ENCODE results near the gene CTDSP2.

DNA sequence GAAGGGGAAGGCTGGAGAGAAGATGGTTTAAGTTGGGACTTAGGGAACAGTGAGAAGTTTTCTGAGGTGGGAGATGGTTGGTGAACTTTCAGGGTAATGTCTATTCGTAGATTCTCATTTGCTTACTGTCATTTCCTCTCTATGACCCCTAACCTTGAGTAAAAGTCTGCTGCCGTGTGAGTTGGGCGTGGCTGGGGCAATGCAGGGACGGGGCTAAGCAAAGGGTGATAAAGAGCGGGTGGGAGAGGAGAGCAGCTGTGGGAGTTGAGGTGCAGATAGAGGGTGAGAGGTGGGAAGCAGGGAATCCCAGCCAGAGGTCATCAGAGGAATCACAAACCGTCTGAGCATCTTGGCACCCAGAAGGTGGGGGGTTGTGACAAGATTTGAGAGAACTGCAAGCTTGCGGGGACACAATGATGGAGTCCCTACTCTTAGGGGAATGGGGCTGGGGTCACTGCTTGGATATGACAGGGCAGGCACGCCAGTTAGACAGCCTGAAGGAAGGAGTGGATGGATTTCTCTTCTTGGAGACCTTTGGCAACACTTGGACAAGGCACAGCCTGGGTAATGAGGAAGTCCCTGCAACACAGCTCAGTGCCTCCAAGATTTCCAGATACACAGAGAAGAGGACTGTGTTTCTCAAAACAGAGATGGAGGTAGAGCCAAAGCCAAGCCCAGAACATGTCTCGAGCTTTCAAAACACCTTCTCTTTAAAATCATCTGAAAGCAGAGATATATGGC, 45.9 kb upstream of the CTDSP2 start:
- TF ChIP-seq, protein P1, sequence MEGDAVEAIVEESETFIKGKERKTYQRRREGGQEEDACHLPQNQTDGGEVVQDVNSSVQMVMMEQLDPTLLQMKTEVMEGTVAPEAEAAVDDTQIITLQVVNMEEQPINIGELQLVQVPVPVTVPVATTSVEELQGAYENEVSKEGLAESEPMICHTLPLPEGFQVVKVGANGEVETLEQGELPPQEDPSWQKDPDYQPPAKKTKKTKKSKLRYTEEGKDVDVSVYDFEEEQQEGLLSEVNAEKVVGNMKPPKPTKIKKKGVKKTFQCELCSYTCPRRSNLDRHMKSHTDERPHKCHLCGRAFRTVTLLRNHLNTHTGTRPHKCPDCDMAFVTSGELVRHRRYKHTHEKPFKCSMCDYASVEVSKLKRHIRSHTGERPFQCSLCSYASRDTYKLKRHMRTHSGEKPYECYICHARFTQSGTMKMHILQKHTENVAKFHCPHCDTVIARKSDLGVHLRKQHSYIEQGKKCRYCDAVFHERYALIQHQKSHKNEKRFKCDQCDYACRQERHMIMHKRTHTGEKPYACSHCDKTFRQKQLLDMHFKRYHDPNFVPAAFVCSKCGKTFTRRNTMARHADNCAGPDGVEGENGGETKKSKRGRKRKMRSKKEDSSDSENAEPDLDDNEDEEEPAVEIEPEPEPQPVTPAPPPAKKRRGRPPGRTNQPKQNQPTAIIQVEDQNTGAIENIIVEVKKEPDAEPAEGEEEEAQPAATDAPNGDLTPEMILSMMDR (IDR thresholded peaks at IDR 0.05) = no peak
- TF ChIP-seq POLR2AphosphoS5 (IDR thresholded peaks at IDR 0.05) (no peak), POLR2A (IDR thresholded peaks at IDR 0.05) (no peak), EP300 (IDR thresholded peaks at IDR 0.05) (no peak)

Data from gastroesophageal sphincter (tissue), 3 donors.